GM21717 (cell line): Measurements from ENCODE around the gene PRKCD.

ENCODE experiments used
- ATAC-seq: cut with Tn5 transposase; IDR thresholded peaks from one replicate; pipeline ENCODE4 v1.9.1; 2021; ENCODE audit warnings: mild to moderate bottlenecking, moderate library complexity; ENCODE audit not compliant: unreplicated experiment

The PRKCD gene

DNA sequence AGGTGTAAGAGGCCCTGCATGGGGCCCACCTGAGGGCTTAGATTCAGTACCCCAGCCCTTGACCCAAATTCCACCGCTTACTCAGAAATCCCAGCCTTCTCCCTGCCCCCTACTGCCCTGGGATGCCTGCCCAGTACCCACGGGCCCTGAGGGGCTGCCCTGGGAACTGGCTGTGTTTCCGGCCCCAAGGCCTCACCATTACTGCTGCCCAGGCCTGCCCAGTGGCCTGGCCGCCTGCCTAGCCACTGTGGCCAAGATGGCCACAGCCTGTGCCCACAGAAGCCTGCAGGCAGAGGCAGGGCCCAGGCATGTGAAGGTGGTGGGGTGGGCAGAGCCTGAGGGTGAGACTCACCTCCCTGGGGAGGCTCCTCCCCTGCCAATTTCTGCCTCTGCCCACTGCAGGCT lies 6.1 kb upstream of the PRKCD start:
- no peak for ATAC-seq

DNA sequence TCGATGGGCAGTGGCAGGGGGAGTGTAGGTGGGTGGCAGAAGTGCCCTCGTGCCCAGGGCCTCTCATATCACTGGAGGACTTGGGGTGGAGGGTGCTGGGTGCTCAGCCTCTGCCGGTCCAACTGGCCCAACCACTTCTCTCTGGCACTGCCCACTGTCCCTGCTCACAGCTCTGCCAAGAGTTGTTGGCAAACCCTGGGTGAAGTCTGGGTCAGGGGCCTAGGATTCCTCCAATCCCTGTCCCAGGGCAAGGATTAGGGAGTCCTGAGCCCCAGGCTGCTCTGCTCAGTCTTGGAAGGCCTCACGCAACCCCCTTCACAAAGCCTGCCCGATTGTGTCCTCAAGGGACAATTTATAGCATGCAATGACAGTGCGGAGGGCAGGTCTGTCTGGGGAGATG lies 5.2 kb upstream of the PRKCD start:
- no peak for ATAC-seq

DNA sequence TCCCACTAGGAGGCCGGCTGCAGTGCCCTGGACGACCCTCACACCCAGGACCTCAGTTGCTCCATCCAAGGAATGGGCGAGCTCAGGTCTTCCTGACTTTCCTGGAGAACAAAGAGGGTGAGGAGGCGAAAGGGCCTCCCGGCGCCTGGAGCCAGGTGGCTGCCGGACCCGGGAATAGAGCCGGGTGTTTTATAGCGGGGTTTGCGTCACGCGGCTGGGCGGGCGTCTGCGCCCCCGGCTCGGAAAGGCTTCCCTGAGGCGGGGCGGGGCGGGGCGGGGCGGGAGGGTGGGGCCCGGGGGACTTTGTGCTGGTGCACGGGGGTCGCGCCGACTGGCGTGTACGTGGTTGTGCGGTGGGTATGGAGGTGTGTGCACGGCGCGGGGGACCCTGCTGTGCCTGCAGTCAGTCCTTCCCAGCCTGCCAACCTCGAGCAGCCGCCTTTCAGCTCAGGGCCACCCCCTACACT lies 4.6 kb upstream of the PRKCD start:
- no peak for ATAC-seq

- ATAC-seq, result no peak
Observed at GRCh38 chr3:53157974-53158580, 2.9 kb upstream of the PRKCD start.

GRCh38 chr3:53158765-53159155 lies 2.2 kb upstream of the PRKCD start:
- ATAC-seq, result no peak

DNA sequence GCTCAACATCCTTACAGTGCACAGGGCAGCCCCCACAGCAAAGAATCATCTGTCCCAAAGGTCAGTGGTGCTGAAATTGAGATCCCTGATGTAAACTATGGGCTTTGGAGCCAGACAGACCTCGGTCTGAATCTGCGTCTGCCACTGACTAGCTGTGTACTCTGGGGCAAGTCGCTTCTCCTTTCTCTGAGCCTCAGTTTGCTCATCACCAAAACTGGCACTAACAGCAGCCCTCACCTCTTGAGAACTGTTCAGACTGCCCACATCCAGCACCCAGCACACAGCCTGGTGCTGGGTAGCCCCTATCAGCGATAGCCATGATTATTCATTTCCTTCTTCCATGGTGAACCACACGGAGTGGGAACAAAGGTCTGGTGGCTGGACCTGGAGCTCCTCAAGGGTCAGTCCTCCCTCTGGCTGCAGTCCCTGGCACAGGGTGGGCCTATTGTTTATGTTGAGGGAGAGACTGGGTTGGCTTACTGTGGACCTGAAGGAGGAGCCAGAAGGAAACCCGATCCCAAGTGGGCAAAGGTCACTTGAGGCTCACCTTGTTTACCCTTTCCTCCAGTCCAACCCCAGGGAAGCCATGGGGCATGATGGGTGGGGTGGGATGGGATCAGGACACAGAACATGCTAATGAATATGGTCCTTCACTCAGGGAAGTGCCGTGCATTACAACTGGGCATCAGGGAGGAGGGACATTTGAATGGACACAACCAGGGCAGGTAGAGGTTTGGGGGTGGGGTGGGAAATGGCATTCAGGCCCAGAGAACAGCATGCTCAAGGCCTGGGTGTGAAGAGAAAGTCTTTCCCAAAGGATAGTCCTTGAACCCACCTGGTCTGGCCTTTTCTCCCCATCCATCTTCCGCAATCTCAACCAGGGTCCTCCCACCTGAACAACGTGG lies 1.6 kb upstream of the PRKCD start:
- ATAC-seq, result no peak

GRCh38 chr3:53160061-53160659 lies 849 bp upstream of the PRKCD start:
- no peak for ATAC-seq

GRCh38 chr3:53161450-53161819 lies 426 bp downstream of the PRKCD start:
- ATAC-seq, result peak; percentile 7

DNA sequence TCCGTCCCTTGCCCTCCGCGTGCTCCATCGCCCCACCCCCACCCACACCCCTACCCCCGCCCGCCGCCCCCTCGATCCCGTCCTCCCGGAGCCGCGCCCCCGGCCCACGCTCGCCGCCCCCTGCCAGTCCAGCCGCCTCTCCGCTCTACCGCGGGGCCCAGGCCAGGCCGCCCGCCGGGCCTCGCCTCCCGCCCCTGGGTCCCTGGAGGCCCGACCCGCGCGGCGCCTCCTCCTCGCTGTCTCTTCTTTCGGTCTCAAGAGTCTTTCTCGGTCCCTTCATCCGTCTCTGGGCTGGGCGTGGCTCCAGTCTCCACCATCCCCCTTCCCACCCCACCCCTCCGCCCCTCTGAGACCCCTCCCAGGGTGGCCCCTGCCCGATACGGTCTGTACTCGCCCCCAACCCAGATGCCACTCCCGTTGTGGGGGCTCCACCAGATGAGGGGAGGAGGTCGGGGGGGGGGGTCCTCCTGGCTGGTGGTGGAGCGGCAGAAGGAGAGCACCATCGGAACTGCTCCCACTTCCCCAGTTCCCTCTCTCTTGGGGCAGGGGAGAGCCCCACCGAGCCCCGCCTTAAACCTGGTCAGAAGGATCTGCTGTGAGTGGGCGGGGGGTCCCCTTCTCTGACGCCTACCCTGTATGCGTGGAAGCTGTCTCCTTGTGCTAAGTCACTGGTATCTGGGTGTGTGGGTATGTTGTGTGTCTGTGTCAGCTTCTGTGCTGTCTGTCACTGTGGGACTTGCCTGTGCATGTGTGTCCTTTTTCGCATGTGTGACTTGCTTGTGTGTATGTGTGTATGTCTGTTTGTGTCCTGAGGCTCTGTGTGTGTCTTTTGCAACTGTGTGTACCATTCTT lies 1.0 kb downstream of the PRKCD start:
- ATAC-seq, result peak; percentile 30

GRCh38 chr3:53162672-53163443 lies 1.8 kb downstream of the PRKCD start:
- peak; percentile 33 for ATAC-seq

DNA sequence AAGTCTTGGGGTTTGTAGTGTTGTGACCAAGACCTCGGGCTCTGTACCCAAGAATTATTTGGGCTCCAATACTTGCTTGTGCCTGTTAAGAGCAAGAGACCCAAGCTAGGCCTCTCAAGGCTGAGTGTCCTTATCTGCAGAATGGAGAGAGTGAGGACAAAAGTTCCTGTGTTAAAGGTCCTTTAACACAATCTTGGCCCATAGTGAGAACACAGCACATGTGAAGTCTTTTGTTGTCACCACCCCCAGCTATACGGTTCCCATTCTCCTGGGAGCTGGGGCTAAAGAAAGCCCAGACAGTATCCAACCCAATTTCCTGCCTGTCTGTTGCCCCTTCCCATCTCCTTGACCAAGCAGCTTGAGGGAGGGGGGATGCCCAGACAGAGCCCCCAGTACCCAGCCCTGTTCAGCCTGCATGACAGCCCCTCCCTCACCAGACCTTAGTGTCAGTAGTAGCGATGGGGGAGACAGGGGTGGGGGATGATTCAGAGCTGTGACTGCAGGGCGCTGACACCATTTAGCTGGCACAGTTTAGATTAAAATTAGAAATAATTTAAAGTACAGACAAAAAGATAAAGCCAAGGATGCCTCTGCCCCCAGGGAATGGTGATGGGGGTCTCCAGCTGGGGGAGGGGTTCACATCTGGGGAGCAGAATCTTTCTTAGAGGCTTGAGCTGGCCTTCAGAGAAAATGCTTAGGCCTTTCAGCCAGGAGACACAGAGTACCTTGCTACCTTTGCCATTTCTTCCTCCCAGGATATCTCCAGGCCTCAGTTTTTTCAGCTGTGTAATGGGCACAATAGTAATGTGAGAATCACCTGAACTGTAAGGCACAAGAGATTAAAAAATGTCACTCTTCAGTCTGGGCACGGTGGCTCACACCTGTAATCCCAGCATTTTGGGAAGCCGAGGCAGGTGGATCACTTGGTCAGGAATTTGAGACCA lies 2.7 kb downstream of the PRKCD start:
- ATAC-seq, result no peak

- no peak for ATAC-seq
Observed at GRCh38 chr3:53164911-53165310, 3.9 kb downstream of the PRKCD start.

GRCh38 chr3:53166206-53166605 lies 5.2 kb downstream of the PRKCD start:
- no peak for ATAC-seq

GRCh38 chr3:53166781-53167291 lies 5.8 kb downstream of the PRKCD start:
- no peak for ATAC-seq

DNA sequence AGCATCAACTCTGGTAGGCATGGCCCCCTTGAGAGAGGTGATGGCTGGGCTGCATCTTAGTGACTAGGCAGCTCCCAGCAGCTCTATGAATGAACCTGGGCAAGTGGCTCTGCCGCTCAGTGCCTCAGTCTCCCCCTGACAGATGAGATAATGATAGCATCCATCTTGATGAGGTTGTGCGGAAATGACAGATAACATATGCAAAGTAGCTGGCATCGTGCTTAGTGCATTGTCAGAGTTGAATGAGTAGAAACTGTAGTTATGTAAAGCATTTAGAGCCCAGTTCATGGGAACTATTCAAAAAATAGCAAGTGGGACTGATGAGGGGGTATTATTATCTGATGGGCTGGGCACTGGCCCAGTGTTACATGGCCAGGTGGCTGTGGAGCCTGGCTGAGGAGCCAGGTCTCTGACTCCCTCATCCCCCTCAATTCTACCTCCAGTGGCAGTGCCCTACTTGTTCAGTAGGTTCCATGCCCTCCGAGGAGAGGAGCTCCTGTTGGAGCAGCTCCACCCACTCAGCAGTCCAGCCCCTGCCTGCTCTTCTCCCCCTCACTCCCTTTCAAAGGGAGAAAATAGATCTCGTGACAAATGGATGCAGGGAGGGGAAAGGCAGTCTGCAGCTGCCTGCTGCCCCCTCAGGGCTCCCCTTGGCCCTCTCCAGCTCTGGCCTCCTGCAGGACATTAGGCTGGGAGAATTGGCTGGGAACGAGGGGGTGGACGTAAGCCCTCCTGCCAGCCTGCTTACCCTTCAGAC lies 6.6 kb downstream of the PRKCD start:
- no peak for ATAC-seq

- ATAC-seq, result no peak
Observed at GRCh38 chr3:53168175-53168923, 7.3 kb downstream of the PRKCD start.

DNA sequence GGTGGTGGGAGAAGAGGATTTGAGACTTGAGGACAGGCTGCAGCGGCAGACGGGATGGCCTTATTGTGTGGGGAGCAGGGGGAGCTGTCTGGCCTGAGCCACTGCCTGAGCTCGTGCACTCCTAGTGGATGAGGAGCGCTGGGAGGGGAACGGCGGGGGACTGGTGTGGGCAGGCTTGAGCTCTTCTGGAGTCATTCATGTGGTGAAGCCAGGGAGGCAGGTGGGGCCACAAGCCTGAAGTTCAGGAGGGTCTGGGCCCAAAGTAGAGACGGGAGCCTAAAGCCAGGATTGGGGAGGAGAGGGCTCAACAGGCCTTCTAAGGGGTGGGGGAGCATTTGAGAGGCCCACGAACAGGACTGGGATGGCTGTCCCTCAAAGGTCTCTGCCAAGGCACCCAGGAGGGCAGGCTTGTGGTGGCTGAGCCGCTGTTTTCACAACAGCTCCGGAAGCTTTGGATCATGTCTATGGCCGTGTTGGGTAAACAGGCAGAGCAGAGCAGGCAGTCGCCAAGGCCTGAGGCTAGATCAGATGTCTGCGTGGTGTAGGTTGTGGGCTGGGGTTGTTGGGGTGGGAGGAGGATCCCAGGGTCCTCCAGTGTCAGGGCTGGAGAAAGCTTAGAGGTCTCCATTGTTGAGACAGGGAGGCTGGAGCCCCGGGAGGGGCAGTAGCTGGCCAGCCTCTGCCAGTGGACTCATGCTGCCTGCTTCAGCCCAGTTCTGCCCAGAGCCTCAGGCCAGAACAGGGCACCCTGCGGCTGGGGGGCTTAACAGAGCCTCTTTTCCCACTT lies 8.2 kb downstream of the PRKCD start:
- no peak for ATAC-seq
